ENCODE data around the gene CCR2.
"Not testable (repeated sequence)": the region's sequence is repeated elsewhere in the genome, so short reads cannot be mapped to it uniquely, and the experiment has no call there.

Gene CCR2

DNA sequence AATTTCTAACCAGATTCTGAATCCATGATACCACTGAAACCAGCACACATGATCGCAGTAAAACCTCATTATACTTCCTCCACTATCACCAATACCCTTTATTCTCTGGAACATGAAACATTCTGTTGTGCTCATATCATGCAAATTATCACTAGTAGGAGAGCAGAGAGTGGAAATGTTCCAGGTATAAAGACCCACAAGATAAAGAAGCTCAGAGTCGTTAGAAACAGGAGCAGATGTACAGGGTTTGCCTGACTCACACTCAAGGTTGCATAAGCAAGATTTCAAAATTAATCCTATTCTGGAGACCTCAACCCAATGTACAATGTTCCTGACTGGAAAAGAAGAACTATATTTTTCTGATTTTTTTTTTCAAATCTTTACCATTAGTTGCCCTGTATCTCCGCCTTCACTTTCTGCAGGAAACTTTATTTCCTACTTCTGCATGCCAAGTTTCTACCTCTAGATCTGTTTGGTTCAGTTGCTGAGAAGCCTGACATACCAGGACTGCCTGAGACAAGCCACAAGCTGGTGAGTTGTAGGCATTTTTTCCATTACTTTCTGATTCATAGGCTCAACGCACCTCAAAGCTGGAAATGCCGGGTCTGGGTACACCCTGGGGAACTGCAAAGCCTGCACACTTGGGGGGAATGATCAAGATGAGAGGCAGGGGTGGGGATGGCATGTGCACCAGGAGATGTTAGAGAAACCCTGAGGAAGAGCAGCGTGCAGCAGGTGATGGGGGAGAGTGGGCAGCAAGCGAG is at the start of gene CCR2:
CCR2 (plus strand) TSS at position 465 of the 764 bp plus-strand sequence. CDS start 3,417 bp downstream, outside the sequence.
- DNase-seq, result peak; percentile 16

- no peak for DNase-seq
Observed at GRCh38 chr3:46304739-46305138, 49.2 kb upstream of the CCR2 start.

DNA sequence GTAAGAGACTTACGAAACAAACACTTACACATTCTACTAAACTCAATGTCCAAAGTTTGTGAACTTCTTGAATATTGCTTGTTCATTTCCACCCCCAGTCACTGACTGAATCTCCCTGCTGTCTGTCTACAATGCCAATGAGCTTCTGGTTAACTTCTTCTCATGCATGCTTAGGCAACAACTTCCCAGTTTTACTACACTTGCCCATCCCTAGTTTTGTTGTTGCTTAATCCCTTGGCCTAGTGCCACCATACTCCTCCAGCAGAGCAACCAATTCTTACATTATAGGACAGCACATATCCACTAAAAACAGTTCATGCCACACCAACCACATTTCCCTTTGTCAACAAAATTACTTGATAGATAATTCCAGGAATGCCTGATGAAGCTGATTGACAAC is 40.9 kb upstream of the CCR2 start:
- no peak for DNase-seq

GRCh38 chr3:46314517-46314916 is 39.4 kb upstream of the CCR2 start:
- DNase-seq, result no peak

- DNase-seq, result no peak
Observed at GRCh38 chr3:46316206-46316605, 37.7 kb upstream of the CCR2 start.

DNA sequence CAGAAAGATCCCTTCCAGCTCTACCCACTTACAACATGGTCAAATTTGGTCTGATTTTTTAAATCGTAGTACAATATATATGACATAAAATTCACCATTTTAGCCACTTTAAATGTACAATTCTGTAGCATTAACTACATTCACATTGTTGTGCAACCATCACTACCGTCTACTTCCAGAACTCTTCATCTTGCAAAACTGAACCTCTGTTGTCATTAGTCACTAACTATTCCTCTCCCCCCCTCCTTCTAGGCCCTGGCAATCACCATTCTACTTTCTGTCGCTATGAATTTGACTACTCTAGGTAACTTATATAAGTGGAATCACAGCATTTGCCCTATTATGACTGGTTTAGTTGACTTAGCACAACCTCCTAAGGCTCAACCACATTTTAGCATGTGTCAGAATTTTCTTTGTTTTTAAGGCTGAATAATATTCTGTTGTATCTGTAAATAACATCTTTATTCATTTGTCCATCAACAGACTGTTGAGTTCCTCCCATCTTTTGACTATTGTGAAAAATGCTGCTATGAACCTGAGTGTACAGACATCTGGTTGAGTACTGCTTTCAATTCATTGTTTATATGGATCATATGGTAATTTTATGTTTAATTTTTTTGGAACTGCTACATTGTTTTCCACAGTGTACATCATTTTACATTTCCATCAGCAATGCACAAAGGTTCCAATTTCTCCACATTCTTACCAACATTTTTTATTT is 35.5 kb upstream of the CCR2 start:
- DNase-seq, result no peak

DNA sequence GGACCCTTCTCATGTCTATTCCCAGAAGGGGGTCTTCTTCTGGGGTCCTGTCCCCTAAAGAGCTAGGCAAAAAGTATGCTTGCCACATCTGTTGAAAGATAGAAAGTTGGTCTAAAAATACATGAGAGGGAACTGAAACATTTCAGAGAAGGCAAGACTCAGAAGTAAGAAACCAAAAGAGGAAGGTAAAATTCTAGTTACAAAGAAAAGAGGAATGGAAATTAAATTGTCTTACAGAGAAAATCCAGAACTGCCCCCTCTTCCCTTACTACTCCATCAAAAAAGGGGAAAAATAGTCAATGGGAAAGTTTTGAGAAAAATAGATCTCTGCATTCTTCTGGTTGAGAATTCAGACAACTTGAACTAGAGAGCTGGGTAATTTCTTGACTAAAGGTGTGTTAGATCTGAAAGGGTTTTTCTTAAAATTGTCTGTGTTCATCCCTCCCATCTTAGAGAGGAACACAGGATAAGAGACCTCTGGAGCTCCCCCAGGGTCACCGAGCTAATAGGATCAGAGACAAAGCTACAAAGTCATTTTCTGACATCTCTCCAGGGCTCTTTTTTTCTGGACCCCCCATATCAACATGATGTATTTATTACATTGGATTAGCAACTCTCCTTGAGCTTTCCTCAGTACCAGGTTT is 32.3 kb upstream of the CCR2 start:
- DNase-seq, result no peak

- no peak for DNase-seq
Observed at GRCh38 chr3:46324036-46324435, 29.9 kb upstream of the CCR2 start.

- DNase-seq, result no peak
Observed at GRCh38 chr3:46325645-46326300, 28.1 kb upstream of the CCR2 start.

DNA sequence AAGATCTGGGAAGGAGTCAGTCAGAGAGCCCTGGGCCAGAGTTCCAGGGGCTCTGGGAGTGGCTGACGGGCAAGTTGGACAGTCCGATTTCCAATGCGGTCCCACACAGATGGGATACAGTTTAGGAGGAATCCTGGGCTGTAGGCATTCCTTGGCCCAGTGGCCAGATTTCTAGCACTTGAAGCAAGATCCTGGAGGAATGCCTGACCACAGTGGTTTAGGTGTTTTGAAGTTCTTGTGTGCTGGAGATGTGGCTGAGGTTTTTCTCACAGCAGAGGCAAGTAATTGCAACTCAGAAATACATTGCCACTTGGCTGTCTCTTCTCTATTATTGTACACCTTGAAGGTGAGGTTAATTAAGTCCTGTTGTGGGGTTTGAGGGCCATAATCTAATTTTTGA is 23.2 kb upstream of the CCR2 start:
- DNase-seq, result not testable (repeated sequence)

DNA sequence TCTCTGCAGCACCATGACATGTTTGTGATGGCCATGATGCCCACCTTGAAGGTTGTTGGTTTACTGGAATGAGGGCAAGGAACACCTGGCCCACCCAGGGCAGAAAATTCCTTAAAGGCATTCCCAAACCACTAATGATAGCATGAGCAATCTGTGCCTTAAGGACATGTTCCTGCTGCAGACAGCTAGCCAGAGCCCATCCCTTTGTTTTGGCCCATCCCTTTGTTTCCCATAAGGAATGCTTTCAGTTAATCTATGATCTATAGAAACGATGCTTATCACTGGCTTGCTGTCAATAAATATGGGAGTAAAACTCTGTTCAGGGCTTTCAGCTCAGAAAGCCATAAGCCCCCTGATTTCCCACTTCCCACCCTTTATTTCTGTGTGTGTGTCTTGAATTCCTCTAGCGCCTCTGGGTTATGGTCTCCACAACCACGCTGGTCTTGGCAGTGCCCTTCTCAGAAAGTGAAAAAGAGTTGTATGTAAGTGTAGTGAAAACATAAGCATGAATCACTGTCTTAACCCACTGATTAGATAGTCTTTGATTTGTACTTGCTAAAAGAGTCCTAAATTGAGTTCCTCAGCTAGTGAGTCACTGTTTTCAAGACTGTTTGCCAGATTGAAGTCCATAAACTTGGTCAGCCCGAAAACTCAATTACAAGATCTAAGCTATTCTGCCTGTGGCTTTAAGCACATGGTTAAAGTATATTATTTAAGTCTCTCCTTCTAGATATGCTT is 19.0 kb upstream of the CCR2 start:
- no peak for DNase-seq

DNA sequence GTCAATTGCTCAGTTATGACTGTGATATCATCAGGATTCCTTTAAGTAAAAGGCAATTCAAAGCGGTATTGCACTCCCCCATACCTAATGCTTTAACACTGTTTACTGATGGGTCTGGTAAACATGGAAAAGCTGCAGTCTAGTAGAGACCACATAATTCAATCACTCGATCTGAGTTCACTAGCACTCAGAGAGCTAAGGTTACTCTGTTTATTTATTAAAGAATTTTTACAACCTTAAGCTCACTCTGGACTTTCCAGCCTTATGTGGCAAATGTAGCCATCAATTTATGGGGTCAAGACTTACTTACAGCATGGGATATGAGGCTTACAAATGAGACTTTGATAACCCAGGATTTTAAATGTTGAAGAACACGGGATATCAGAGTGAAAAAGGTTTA is 18.4 kb upstream of the CCR2 start:
- no peak for DNase-seq

- DNase-seq, result no peak
Observed at GRCh38 chr3:46337911-46338310, 16.0 kb upstream of the CCR2 start.

DNA sequence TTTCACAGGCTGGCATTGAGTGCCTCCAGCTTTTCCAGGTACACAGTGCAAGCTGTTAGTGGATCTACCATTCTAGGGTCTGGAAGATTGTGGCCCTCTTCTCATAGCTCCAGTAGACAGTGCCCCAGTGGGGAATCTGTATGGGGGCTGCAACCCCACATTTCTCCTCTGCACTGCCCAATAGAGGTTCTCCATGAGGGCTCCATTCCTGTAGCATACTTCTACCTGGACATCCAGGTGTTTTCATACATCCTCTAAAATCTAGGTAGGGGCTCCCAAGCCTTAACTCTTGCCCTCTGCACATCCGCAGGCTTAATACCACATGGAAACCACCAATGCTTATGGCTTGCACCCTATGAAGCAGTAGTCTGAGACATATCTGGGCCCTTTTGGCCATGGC is 15.1 kb upstream of the CCR2 start:
- DNase-seq, result no peak

- DNase-seq, result no peak
Observed at GRCh38 chr3:46344476-46344875, 9.4 kb upstream of the CCR2 start.

GRCh38 chr3:46348823-46349482 is 5.0 kb upstream of the CCR2 start:
- DNase-seq, result no peak

- no peak for DNase-seq
Observed at GRCh38 chr3:46349484-46350261, 4.2 kb upstream of the CCR2 start.

- DNase-seq, result no peak
Observed at GRCh38 chr3:46350262-46350565, 3.7 kb upstream of the CCR2 start.

DNA sequence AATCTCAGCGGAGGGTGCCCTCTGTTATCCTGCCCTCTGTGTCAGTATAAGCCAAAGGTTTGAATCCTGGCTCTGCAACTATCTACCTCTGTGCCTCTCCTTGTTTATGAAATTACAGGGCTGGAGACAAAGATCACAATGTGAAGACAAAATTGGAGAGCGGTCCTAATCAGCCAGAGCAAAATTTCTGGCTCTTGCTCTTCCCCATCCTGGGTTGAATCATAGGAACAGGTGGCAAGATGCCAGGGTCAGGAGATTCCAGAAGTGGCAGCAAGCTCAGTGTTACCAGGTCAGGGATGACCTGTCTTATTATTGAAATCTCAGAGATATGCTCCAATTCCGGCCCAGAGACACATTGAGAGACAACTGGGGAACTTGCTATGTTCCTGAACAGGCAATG is 2.3 kb upstream of the CCR2 start:
- DNase-seq, result no peak

- no peak for DNase-seq
Observed at GRCh38 chr3:46353090-46353489, 821 bp upstream of the CCR2 start.

GRCh38 chr3:46354478-46354877 is 567 bp downstream of the CCR2 start:
- DNase-seq, result no peak

DNA sequence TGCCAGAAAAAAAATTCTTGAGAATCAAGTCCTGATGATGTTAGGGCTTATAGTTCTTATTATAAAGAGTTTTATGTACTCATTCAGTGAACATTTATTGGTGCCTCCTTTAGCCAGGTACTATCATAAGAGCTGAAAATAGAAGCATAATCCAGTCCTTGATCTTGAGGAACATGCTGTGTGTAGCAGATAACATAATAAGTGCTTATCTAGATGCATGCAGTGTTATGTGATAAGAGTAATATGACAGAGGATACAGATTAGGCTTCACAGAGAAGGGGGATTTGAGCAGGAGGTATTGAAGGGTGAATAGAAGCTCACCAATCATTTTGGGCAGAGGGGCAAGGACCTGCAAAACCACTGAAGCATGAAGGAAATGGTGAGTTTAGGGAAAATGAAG is 1.1 kb downstream of the CCR2 start:
- no peak for DNase-seq
